Mucosa of stomach (tissue), 1 donor: ENCODE measurements around the gene TASOR2.
A peak's percentile ranks its signal among the peaks of the same experiment; 100 is the strongest.

Experiments
- H3K27me3 ChIP-seq: one replicate; pipeline ENCODE4 v1.7.0; 2013; ENCODE audit warnings: mild to moderate bottlenecking, low read length; ENCODE audit not compliant: control insufficient read depth, insufficient read depth
- H3K36me3 ChIP-seq: one replicate; pipeline ENCODE4 v1.7.0; 2013; ENCODE audit warnings: low read length; ENCODE audit not compliant: control insufficient read depth, insufficient read depth
- H3K4me1 ChIP-seq: one replicate; pipeline ENCODE4 v1.7.0; 2013; ENCODE audit warnings: mild to moderate bottlenecking, low read length; ENCODE audit not compliant: control insufficient read depth, insufficient read depth
- H3K4me3 ChIP-seq: one replicate; pipeline ENCODE4 v1.7.0; 2013; ENCODE audit warnings: low read length
- H3K9ac ChIP-seq: one replicate; pipeline ENCODE4 v1.7.0; 2013; ENCODE audit warnings: mild to moderate bottlenecking, low read length, moderate library complexity
- H3K9me3 ChIP-seq: one replicate; pipeline ENCODE4 v1.7.0; 2013; ENCODE audit warnings: mild to moderate bottlenecking, low read length, moderate library complexity; ENCODE audit not compliant: control insufficient read depth
- donor health status: Pancreatic carcinoma.

TASOR2 gene, protein sequence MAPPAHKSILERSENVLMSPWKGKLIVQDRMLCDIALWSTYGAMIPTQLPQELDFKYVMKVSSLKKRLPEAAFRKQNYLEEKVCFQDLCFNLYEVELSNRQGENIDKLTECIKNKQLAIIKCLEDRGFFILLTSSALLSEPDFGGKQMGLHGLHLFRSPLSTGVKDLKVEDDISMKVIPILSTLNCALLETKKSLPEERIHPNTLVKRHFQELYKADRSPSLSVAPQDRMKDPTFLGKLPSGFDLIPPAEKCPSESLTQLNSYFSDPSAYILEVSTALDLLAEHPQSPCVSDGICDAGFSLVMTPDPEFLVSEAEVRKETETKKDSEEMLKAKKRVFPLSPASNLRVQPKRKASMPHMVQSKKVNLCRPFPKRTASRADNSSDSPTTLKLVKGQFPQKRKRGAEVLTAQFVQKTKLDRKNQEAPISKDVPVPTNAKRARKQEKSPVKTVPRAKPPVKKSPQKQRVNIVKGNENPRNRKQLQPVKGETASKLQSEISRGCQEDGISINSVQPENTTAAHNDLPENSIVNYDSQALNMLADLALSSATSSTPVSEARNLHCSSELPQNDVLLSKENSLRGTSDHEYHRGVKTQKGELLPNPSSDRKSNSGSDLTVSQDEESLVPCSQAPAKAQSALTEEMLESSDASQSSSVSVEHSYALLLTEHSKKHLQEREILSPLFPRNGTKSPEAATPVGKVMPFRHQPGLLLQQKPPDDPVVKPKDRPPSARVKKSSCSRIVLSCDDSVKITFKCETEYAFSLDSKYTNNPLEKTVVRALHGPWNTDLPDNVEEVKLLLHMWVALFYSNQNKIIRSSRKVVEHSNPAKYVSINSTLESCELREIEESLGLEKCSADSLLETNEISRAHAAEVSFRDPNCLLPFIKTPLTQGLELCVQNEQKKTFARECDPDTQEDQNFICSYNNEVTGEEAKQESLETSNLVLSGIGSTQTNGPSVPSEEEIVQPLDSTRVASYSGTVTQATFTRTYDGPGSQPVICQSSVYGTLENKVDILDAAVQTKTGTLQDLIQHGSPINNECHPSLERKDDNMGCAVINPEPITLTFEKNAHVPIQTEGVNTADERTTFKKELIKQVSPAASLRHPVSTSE (N-terminal part only)

GRCh38 chr10:5684318-5684970, at the start of gene TASOR2:
TSS of gene TASOR2 (plus strand) at chr10:5684838. CDS start at chr10:5720643, 35,805 bp downstream.
- H3K4me3 ChIP-seq: peak within 1 kb of the TSS; percentile 72
- H3K27me3 ChIP-seq: no peaks in the 10 kb centered on the region
- H3K36me3 ChIP-seq: no peaks in the 10 kb centered on the region
- H3K9me3 ChIP-seq: no peaks in the 10 kb centered on the region
- peak within 1 kb of the TSS; percentile 49 for H3K9ac ChIP-seq
- no peaks in the 10 kb centered on the region for H3K4me1 ChIP-seq

- Histone ChIP-seq H3K9ac (no peak overlapping the region), H3K4me1 (peaks cover 23% of the 10 kb centered on the region)
Measured at GRCh38 chr10:5634918-5635317, 49.7 kb upstream of the TASOR2 start.

GRCh38 chr10:5638494-5638893, 46.1 kb upstream of the TASOR2 start:
- no peak overlapping the region for H3K9ac ChIP-seq
- no peaks in the 10 kb centered on the region for H3K9me3 ChIP-seq
- H3K4me3 ChIP-seq: no peak overlapping the region
- no peaks in the 10 kb centered on the region for H3K27me3 ChIP-seq
- H3K4me1 ChIP-seq: peaks cover 12% of the 10 kb centered on the region
- H3K36me3 ChIP-seq: peaks cover 3% of the 10 kb centered on the region

More at GRCh38 chr10:5634918-5635317, 49.7 kb upstream of the TASOR2 start:
- Histone ChIP-seq H3K9me3 (no peaks in the 10 kb centered on the region), H3K4me3 (no peak overlapping the region), H3K36me3 (no peaks in the 10 kb centered on the region), H3K27me3 (no peaks in the 10 kb centered on the region)

DNA sequence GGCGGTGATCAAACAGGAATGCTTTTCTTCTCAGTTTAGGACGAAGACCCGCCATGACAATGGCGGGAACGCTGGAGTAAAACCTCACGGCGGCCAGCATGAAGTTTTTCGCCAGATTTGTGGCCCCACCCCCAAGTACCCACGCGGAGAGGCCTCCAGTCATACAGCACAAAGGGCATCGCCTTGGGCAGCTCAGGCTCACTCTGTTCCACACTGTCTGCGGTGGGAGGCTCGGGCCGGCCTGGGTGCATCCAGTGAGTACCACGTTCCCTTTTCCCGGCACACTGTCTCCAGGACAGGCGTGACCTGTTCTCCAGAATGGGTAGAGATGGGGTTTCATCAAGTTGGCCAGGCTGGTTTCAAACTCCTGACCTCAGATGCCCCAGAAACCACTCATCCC, 45.6 kb upstream of the TASOR2 start:
- Histone ChIP-seq H3K9ac (no peak overlapping the region), H3K4me1 (peaks cover 12% of the 10 kb centered on the region), H3K36me3 (peaks cover 3% of the 10 kb centered on the region), H3K4me3 (no peak overlapping the region), H3K27me3 (no peaks in the 10 kb centered on the region), H3K9me3 (no peaks in the 10 kb centered on the region)

DNA sequence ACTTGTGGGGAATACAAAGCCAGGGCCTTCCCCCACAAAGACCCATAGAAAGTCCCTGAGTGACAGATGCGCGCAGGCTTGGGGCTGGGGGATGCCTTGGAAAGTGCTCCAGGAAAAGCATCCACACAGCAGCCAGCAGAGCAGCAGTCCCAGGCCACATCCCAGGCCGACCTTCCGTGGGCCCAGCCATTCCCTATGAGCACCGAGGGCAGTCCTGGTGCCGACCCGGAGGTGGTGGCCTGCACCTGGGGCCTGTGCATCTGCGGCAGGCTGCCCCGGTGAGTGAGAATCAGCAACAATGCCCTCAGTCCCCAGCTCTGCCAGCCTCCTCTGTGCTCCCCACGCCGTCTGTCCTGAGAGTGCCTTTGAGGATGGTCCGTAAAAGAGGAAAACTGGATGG, 44.6 kb upstream of the TASOR2 start:
- H3K9ac ChIP-seq: no peak overlapping the region
- H3K4me3 ChIP-seq: no peak overlapping the region
- H3K27me3 ChIP-seq: no peaks in the 10 kb centered on the region
- H3K4me1 ChIP-seq: peaks cover 21% of the 10 kb centered on the region
- peaks cover 3% of the 10 kb centered on the region for H3K36me3 ChIP-seq
- H3K9me3 ChIP-seq: no peaks in the 10 kb centered on the region

GRCh38 chr10:5640501-5640900, 44.1 kb upstream of the TASOR2 start:
- peaks cover 3% of the 10 kb centered on the region for H3K36me3 ChIP-seq
- peaks cover 23% of the 10 kb centered on the region for H3K4me1 ChIP-seq
- H3K27me3 ChIP-seq: no peaks in the 10 kb centered on the region
- no peak overlapping the region for H3K4me3 ChIP-seq
- H3K9ac ChIP-seq: peak overlapping the region; percentile 15
- no peaks in the 10 kb centered on the region for H3K9me3 ChIP-seq

- H3K4me1 ChIP-seq: peaks cover 33% of the 10 kb centered on the region
- H3K27me3 ChIP-seq: no peaks in the 10 kb centered on the region
- peaks cover 3% of the 10 kb centered on the region for H3K36me3 ChIP-seq
- no peak overlapping the region for H3K9ac ChIP-seq
- H3K4me3 ChIP-seq: no peak overlapping the region
- no peaks in the 10 kb centered on the region for H3K9me3 ChIP-seq
Measured at GRCh38 chr10:5641501-5641900, 43.1 kb upstream of the TASOR2 start.

DNA sequence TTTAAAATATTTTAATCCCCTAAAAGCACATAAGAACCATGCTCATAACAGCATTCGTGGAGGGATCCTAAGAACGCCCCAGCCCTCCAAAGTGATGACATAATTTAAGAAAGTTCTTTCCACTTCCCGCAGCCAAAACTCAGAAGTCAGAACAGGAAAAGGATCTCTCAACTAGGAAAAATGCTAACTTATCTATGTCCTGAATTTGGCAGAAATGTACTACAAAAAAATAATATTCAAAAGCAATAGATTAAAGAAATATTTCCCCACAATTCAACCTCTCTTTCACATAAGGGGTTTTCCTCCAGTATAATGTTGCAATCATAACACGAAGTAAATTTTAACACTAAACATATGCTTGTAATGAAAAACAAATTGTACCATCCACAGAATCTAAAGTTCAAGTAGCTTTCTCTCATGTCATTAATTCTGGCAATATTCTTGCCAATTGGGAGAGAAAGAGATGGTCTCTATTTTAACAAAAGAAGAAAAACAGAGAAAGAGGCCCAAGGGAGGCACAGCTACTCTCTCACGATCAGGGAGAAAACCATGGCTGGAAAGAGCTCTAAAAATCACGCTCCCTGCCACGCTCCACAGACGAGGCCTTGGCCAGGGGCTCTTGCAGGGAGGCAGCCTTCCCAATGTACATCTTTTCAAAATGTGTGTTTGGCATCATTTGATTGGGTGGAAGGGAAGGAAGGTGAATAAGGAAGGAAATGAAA, 41.1 kb upstream of the TASOR2 start:
- Histone ChIP-seq H3K27me3 (no peaks in the 10 kb centered on the region), H3K4me3 (no peak overlapping the region), H3K9ac (no peak overlapping the region), H3K36me3 (peaks cover 8% of the 10 kb centered on the region), H3K4me1 (peaks cover 51% of the 10 kb centered on the region), H3K9me3 (no peaks in the 10 kb centered on the region)

DNA sequence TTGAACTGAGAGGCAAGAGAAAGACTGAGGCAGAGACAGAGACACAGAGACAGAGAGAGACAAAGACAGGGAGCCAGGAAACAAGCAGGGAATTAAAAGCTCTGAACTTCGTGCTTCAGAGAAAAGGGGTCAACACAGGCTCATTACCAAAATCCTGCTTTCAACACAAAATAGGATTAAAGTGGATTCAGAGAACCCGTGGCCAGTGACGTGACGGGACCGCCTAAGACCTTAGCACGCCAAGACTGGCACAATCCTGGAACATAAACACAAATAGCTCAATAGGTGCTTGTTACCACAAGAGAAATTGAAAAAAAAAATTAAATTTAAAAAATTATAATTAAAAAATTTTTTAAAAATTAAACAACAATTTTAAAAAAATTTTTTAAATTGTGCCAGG, 39.7 kb upstream of the TASOR2 start:
- Histone ChIP-seq H3K27me3 (no peaks in the 10 kb centered on the region), H3K9me3 (no peaks in the 10 kb centered on the region), H3K9ac (peak overlapping the region; percentile 59), H3K4me3 (no peak overlapping the region), H3K36me3 (peaks cover 8% of the 10 kb centered on the region), H3K4me1 (peaks cover 56% of the 10 kb centered on the region)

DNA sequence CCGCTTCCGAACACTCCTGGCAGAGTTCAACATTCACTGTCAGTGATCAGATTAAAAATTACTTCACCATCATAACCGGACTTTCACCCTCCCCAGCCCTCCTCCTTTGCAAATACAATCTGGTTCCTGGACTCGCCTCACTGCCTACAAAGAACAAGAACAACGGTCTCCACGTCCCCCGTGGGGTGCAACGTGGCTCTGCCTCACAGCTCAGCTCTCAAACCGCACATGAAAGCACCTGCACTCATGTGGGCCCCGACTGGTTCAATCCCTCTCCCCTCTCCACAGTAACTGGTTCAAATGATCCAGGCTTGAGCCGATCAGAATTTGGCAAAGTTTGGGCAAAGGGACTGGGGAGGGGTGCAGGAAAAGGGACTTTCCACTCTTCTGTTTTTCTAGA, 39.3 kb upstream of the TASOR2 start:
- H3K27me3 ChIP-seq: no peaks in the 10 kb centered on the region
- H3K4me1 ChIP-seq: peaks cover 54% of the 10 kb centered on the region
- H3K36me3 ChIP-seq: peaks cover 8% of the 10 kb centered on the region
- no peak overlapping the region for H3K9ac ChIP-seq
- H3K9me3 ChIP-seq: no peaks in the 10 kb centered on the region
- no peak overlapping the region for H3K4me3 ChIP-seq

DNA sequence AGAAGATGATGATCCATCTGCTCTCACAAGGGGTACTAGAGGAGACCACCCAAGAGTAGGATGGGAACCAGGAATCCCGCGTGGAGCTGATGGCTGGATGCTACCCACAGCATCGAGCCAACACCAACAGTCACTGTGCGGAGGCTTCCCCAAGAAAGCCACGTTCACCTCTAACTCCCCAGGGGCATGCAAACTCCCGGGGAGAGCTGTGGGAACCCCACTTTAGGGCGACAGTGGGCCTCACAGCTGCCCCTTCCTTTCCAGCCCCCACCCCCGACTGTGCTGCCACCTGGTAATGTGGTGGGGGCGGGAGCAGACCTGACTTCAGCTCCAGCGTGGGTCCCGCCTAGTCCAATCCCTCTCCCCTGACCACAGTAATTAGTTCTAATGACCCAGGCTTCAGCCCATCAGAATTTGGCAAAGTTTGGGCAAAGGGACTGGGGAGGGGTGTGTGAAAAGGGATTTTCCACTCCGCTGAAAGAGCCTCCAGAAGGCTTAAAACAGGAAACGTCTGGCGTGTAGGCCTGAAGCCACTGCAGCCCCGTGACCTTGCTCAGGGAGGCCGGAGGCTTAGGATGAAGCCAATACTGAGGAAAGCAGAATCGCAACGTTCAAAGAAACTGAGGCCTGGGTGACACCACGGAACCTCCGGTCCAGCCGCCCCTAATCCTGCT, 38.6 kb upstream of the TASOR2 start:
- Histone ChIP-seq H3K36me3 (peaks cover 8% of the 10 kb centered on the region), H3K4me3 (no peak overlapping the region), H3K4me1 (peaks cover 52% of the 10 kb centered on the region), H3K9ac (peak overlapping the region; percentile 0), H3K27me3 (no peaks in the 10 kb centered on the region), H3K9me3 (no peaks in the 10 kb centered on the region)
